SJSA1 (cell line): ENCODE data around the gene ZIC4. TPM values are rescaled to one million over a fixed set of nuclear protein-coding genes. Genes with fewer than 3 reads are reported as not detected.

Experiments
- DNase-seq, 2 experiments: peaks; one replicate each; pipeline ENCODE4 v3.0.0-alpha.2; 2015 to 2020; ENCODE audit warnings: low spot score in 2 of 2, low read depth in 1 of 2
- H3K27ac ChIP-seq: fragments of 250-450 bp; sonication (Bioruptor Pico); 2 replicates; pipeline ENCODE4 v1.5.1; 2020; ENCODE audit warnings: mild to moderate bottlenecking, moderate library complexity
- H3K27me3 ChIP-seq: fragments of 250-450 bp; sonication (Bioruptor Pico); replicated peaks from 2 replicates; pipeline ENCODE4 v1.5.1; 2020; ENCODE audit warnings: mild to moderate bottlenecking, moderate library complexity
- H3K36me3 ChIP-seq: fragments of 250-450 bp; sonication (Bioruptor Pico); 2 replicates; pipeline ENCODE4 v1.5.1; 2020; ENCODE audit warnings: mild to moderate bottlenecking
- H3K4me1 ChIP-seq: fragments of 250-450 bp; sonication (Bioruptor Pico); replicated peaks from 2 replicates; pipeline ENCODE4 v1.6.1; 2021; ENCODE audit warnings: mild to moderate bottlenecking
- H3K4me3 ChIP-seq: fragments of 250-450 bp; sonication (Bioruptor Pico); 2 replicates; pipeline ENCODE4 v1.5.1; 2020; ENCODE audit warnings: mild to moderate bottlenecking
- H3K9me3 ChIP-seq: fragments of 250-450 bp; sonication (Bioruptor Pico); replicated peaks from 2 replicates; pipeline ENCODE4 v1.5.1; 2020; ENCODE audit warnings: mild to moderate bottlenecking
- total RNA-seq: library from RNA; depleted of rRNA; stranded (reverse); fragments of >200 nt; shearing (Covaris generic); gene quantifications from 2 replicates; pipeline ENCODE4 v1.2.3, GENCODE V29; 2014

ZIC4 gene
- total RNA-seq, 1 experiment from 2014 or later = 1.5 TPM

GRCh38 chr3:147407498-147408187, 1.3 kb upstream of the ZIC4 start:
- peaks cover 4% of the 10 kb centered on the region for H3K36me3 ChIP-seq
- DNase-seq = peak in 1 of 2 experiments; percentile 31
- H3K9me3 ChIP-seq = no peaks in the 10 kb centered on the region
- no peak overlapping the region for H3K27ac ChIP-seq
- no peaks in the 10 kb centered on the region for H3K27me3 ChIP-seq
- H3K4me1 ChIP-seq = peaks cover 4% of the 10 kb centered on the region; the same call in 1 of the 2 replicates
- no peak overlapping the region for H3K4me3 ChIP-seq

- Histone ChIP-seq H3K27ac (no peak overlapping the region), H3K9me3 (no peaks in the 10 kb centered on the region)
Measured at GRCh38 chr3:147407114-147407497, 763 bp upstream of the ZIC4 start.

GRCh38 chr3:147405231-147406027, 914 bp downstream of the ZIC4 start:
- Histone ChIP-seq H3K27me3 (no peaks in the 10 kb centered on the region), H3K27ac (no peak overlapping the region), H3K4me3 (no peak overlapping the region), H3K36me3 (no peaks in the 10 kb centered on the region), H3K4me1 (peaks cover 4% of the 10 kb centered on the region; the same call in 1 of the 2 replicates), H3K9me3 (no peaks in the 10 kb centered on the region)
- peak in 1 of 2 experiments; percentile 37 for DNase-seq

More at GRCh38 chr3:147407114-147407497, 763 bp upstream of the ZIC4 start:
- H3K4me3 ChIP-seq = no peak overlapping the region
- peak in 1 of 2 experiments; percentile 24 for DNase-seq
- no peaks in the 10 kb centered on the region for H3K27me3 ChIP-seq
- H3K4me1 ChIP-seq = peaks cover 4% of the 10 kb centered on the region; the same call in 1 of the 2 replicates
- H3K36me3 ChIP-seq = no peaks in the 10 kb centered on the region

- Histone ChIP-seq H3K36me3 (no peaks in the 10 kb centered on the region), H3K27ac (no peak overlapping the region), H3K4me1 (peaks cover 4% of the 10 kb centered on the region; the same call in 1 of the 2 replicates), H3K9me3 (no peaks in the 10 kb centered on the region), H3K4me3 (no peak overlapping the region), H3K27me3 (no peaks in the 10 kb centered on the region)
- DNase-seq = peak in 1 of 2 experiments; percentile 24
Measured at GRCh38 chr3:147404800-147405230, 1.5 kb downstream of the ZIC4 start.

GRCh38 chr3:147404000-147404799, 2.1 kb downstream of the ZIC4 start:
- no peak for DNase-seq
- Histone ChIP-seq H3K9me3 (no peaks in the 10 kb centered on the region), H3K27me3 (no peaks in the 10 kb centered on the region), H3K36me3 (no peaks in the 10 kb centered on the region), H3K4me3 (no peak overlapping the region), H3K27ac (no peak overlapping the region), H3K4me1 (peaks cover 4% of the 10 kb centered on the region; the same call in 1 of the 2 replicates)

GRCh38 chr3:147403511-147403910, 2.8 kb downstream of the ZIC4 start:
- Histone ChIP-seq H3K4me3 (no peak overlapping the region), H3K36me3 (no peaks in the 10 kb centered on the region), H3K27ac (no peak overlapping the region), H3K9me3 (no peaks in the 10 kb centered on the region), H3K27me3 (no peaks in the 10 kb centered on the region), H3K4me1 (peaks cover 4% of the 10 kb centered on the region; the same call in 1 of the 2 replicates)
- no peak for DNase-seq

- Histone ChIP-seq H3K4me3 (no peak overlapping the region), H3K4me1 (no peaks in the 10 kb centered on the region), H3K27me3 (no peaks in the 10 kb centered on the region), H3K9me3 (no peaks in the 10 kb centered on the region), H3K36me3 (no peaks in the 10 kb centered on the region), H3K27ac (no peak overlapping the region)
- no peak for DNase-seq
Measured at GRCh38 chr3:147402159-147402558, 4.2 kb downstream of the ZIC4 start.

- H3K4me3 ChIP-seq = no peak overlapping the region
- no peaks in the 10 kb centered on the region for H3K36me3 ChIP-seq
- no peaks in the 10 kb centered on the region for H3K27me3 ChIP-seq
- no peak overlapping the region for H3K27ac ChIP-seq
- no peaks in the 10 kb centered on the region for H3K4me1 ChIP-seq
- H3K9me3 ChIP-seq = no peaks in the 10 kb centered on the region
- DNase-seq = no peak
Measured at GRCh38 chr3:147401421-147401820, 4.9 kb downstream of the ZIC4 start.

GRCh38 chr3:147400999-147401398, 5.3 kb downstream of the ZIC4 start:
- DNase-seq = no peak
- H3K27me3 ChIP-seq = no peaks in the 10 kb centered on the region
- H3K36me3 ChIP-seq = no peaks in the 10 kb centered on the region
- no peaks in the 10 kb centered on the region for H3K9me3 ChIP-seq
- H3K4me3 ChIP-seq = no peak overlapping the region
- H3K27ac ChIP-seq = no peak overlapping the region
- H3K4me1 ChIP-seq = no peaks in the 10 kb centered on the region

GRCh38 chr3:147400111-147400510, 6.2 kb downstream of the ZIC4 start:
- no peaks in the 10 kb centered on the region for H3K27me3 ChIP-seq
- no peaks in the 10 kb centered on the region for H3K36me3 ChIP-seq
- DNase-seq = no peak
- H3K27ac ChIP-seq = no peak overlapping the region
- H3K4me3 ChIP-seq = no peak overlapping the region
- no peaks in the 10 kb centered on the region for H3K4me1 ChIP-seq
- no peaks in the 10 kb centered on the region for H3K9me3 ChIP-seq

- Histone ChIP-seq H3K9me3 (no peaks in the 10 kb centered on the region), H3K4me3 (no peak overlapping the region), H3K27me3 (no peaks in the 10 kb centered on the region), H3K27ac (no peak overlapping the region), H3K36me3 (no peaks in the 10 kb centered on the region), H3K4me1 (peaks cover 3% of the 10 kb centered on the region; the same call in 1 of the 2 replicates)
- DNase-seq = no peak
Measured at GRCh38 chr3:147398813-147399534, 7.4 kb downstream of the ZIC4 start.

GRCh38 chr3:147397875-147398812, 8.2 kb downstream of the ZIC4 start:
- Histone ChIP-seq H3K9me3 (no peaks in the 10 kb centered on the region), H3K27me3 (no peaks in the 10 kb centered on the region), H3K4me1 (peaks cover 3% of the 10 kb centered on the region; the same call in 1 of the 2 replicates), H3K36me3 (no peaks in the 10 kb centered on the region), H3K4me3 (no peak overlapping the region), H3K27ac (no peak overlapping the region)
- no peak for DNase-seq
